ENCODE measurements around the gene PDZD7.

The PDZD7 gene

DNA sequence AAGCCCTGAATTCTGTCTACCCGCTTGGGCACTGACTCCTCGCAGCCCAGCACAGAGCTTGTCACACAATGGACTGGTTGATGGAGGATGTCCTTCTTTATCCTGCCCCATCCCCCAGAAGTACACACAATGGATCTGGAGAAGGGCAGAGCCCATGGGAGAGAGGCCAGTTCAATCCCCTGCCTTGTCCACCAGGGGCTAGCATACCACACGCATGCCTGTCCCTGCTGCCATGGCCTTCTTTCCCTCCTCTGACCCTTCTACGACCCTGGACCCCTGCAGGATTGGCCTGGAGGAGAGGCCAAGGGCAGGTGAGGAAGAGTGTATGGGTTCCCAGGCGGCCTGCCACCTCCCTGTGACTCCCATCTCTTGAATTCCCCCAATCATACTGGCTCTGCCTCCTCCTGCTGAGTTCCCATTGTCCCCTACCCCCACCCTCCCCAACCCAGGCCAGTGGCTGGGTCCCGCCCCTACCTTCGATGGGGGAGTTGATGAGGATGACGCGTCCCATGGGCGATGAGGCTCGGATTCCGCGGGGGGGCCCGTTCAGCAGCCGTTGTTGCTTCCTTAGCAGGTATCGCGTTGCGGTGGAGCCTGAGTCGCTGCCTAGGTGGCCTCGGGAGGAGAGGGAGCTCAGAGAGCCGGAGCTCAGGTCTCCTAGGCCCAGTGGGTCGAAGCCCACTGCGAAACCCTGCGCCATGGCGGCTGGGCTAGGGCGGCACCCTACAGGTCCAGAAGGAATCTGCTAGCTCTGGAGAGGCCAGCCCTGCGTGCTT lies 1.2 kb downstream of the PDZD7 start:
- Histone ChIP-seq H2AFZ (ENCODE audit: low read length) (no peak overlapping the region), H3K4me3 (ENCODE audit: low read length) (no peak overlapping the region), H3K36me3 (replicated peaks; ENCODE audit: insufficient read depth, low read length) (no peaks in the 10 kb centered on the region), H3K4me2 (ENCODE audit: low read depth, low read length) (no peak overlapping the region), H3K27ac (ENCODE audit: low read length) (no peak overlapping the region), H3K79me2 (ENCODE audit: low read length) (no peaks in the 10 kb centered on the region), H3K4me1 (ENCODE audit: low read length) (peaks cover 7% of the 10 kb centered on the region; the same call in 1 of the 2 replicates), H3K27me3 (replicated peaks; ENCODE audit: insufficient read depth, low read length) (peaks cover 63% of the 10 kb centered on the region), H3K9me2 (replicated peaks; ENCODE audit: insufficient read depth, low read length) (no peaks in the 10 kb centered on the region), H3K9ac (ENCODE audit: low read length) (no peak overlapping the region), H3K9me3 (replicated peaks; ENCODE audit: insufficient read depth, low read length) (no peaks in the 10 kb centered on the region), H4K20me1 (ENCODE audit: insufficient read depth, low read length) (no peaks in the 10 kb centered on the region), H3F3A (ENCODE audit: insufficient read depth, low read length) (no peaks in the 10 kb centered on the region)
- TF ChIP-seq, protein P1, sequence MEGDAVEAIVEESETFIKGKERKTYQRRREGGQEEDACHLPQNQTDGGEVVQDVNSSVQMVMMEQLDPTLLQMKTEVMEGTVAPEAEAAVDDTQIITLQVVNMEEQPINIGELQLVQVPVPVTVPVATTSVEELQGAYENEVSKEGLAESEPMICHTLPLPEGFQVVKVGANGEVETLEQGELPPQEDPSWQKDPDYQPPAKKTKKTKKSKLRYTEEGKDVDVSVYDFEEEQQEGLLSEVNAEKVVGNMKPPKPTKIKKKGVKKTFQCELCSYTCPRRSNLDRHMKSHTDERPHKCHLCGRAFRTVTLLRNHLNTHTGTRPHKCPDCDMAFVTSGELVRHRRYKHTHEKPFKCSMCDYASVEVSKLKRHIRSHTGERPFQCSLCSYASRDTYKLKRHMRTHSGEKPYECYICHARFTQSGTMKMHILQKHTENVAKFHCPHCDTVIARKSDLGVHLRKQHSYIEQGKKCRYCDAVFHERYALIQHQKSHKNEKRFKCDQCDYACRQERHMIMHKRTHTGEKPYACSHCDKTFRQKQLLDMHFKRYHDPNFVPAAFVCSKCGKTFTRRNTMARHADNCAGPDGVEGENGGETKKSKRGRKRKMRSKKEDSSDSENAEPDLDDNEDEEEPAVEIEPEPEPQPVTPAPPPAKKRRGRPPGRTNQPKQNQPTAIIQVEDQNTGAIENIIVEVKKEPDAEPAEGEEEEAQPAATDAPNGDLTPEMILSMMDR (IDR thresholded peaks at IDR 0.05; ENCODE audit: low read length) = no peak
- TF ChIP-seq EZH2 (optimal IDR thresholded peaks at IDR 0.05; ENCODE audit: low read depth, low read length) = no peak
- DNase-seq = no peak

- Histone ChIP-seq H3K9me3 (replicated peaks; ENCODE audit: insufficient read depth, low read length) (no peaks in the 10 kb centered on the region), H3K27me3 (replicated peaks; ENCODE audit: insufficient read depth, low read length) (peaks cover 59% of the 10 kb centered on the region), H3K4me1 (ENCODE audit: low read length) (peaks cover 7% of the 10 kb centered on the region; the same call in 1 of the 2 replicates), H3K4me3 (ENCODE audit: low read length) (no peak overlapping the region), H3K27ac (ENCODE audit: low read length) (no peak overlapping the region), H3K4me2 (ENCODE audit: low read depth, low read length) (no peak overlapping the region), H4K20me1 (ENCODE audit: insufficient read depth, low read length) (no peaks in the 10 kb centered on the region), H2AFZ (ENCODE audit: low read length) (no peak overlapping the region), H3K9me2 (replicated peaks; ENCODE audit: insufficient read depth, low read length) (no peaks in the 10 kb centered on the region), H3F3A (ENCODE audit: insufficient read depth, low read length) (no peaks in the 10 kb centered on the region), H3K79me2 (ENCODE audit: low read length) (no peaks in the 10 kb centered on the region), H3K9ac (ENCODE audit: low read length) (no peak overlapping the region), H3K36me3 (replicated peaks; ENCODE audit: insufficient read depth, low read length) (no peaks in the 10 kb centered on the region)
- DNase-seq = no peak
- TF ChIP-seq EZH2 (optimal IDR thresholded peaks at IDR 0.05; ENCODE audit: low read depth, low read length) (no peak), EZH2phosphoT487 (IDR thresholded peaks at IDR 0.05; ENCODE audit: low read length) (no peak)
- TF ChIP-seq, protein P1 (IDR thresholded peaks at IDR 0.05; ENCODE audit: low read length) = no peak
Measured at GRCh38 chr10:101028446-101029337, 2.2 kb downstream of the PDZD7 start.

DNA sequence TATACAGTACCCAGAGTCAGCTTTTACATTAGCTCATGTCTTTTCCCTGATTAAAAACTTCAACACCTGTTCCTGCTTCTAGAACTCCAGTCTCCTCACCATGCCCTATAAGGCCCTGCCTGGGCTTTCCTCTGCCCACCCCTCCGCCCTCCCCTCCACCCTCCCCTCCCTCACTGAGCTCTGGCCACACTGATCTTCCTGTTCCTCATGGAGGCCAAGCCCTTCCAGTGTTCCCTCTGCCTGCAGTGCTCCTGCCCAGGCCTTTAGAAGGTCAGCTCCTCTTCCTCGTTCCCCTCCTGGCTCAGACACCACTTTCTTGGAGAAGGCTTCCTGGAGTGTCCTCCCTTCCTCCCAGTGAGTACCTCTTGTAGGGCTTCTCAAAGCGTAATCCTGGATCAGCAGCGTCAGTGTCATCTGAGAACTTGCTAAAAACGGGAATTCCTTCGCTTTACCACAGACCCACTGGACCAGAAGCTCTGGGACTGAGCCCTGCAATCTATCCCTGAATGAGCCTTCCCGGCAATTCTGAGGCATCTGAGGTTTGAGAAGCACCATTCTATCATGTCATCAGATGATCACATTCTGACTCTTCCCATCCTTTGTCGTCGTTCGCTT lies 3.7 kb downstream of the PDZD7 start:
- Histone ChIP-seq H2AFZ (ENCODE audit: low read length) (no peak overlapping the region), H3K27me3 (replicated peaks; ENCODE audit: insufficient read depth, low read length) (peaks cover 46% of the 10 kb centered on the region), H3K27ac (ENCODE audit: low read length) (no peak overlapping the region), H3K9me3 (replicated peaks; ENCODE audit: insufficient read depth, low read length) (no peaks in the 10 kb centered on the region), H3K9me2 (replicated peaks; ENCODE audit: insufficient read depth, low read length) (no peaks in the 10 kb centered on the region), H3K79me2 (ENCODE audit: low read length) (no peaks in the 10 kb centered on the region), H3K36me3 (replicated peaks; ENCODE audit: insufficient read depth, low read length) (no peaks in the 10 kb centered on the region), H3K4me2 (ENCODE audit: low read depth, low read length) (no peak overlapping the region), H3K9ac (ENCODE audit: low read length) (no peak overlapping the region), H4K20me1 (ENCODE audit: insufficient read depth, low read length) (no peaks in the 10 kb centered on the region), H3K4me1 (ENCODE audit: low read length) (peaks cover 7% of the 10 kb centered on the region; the same call in 1 of the 2 replicates), H3K4me3 (ENCODE audit: low read length) (no peak overlapping the region), H3F3A (ENCODE audit: insufficient read depth, low read length) (no peaks in the 10 kb centered on the region)
- no peak for TF ChIP-seq EZH2 (optimal IDR thresholded peaks at IDR 0.05; ENCODE audit: low read depth, low read length)
- TF ChIP-seq, protein P1 (IDR thresholded peaks at IDR 0.05; ENCODE audit: low read length) = no peak
- no peak for TF ChIP-seq EZH2phosphoT487 (IDR thresholded peaks at IDR 0.05; ENCODE audit: low read length)
- DNase-seq = no peak
